NT2/D1 (cell line): ENCODE data around the gene LANCL1.

Source experiments
- YY1 ChIP-seq: IDR thresholded peaks from 2 replicates; pipeline ENCODE4 v1.6.1; 2011; ENCODE audit not compliant: insufficient read length, insufficient read depth
- ZNF274 ChIP-seq: IDR thresholded peaks from 2 replicates; pipeline ENCODE4 v1.6.1; 2011; ENCODE audit warnings: mild to moderate bottlenecking, low read depth, low read length

GRCh38 chr2:210428393-210429179 lies 48.0 kb downstream of the LANCL1 start:
- TF ChIP-seq ZNF274 = no peak
- TF ChIP-seq YY1 = no peak
